PFSK-1 (cell line): ENCODE measurements around the gene TRAPPC10.

Experiments used
- POLR2AphosphoS5 ChIP-seq: IDR thresholded peaks from 2 replicates; pipeline ENCODE4 v1.6.1; 2012; ENCODE audit warnings: low read depth, mild to moderate bottlenecking, control low read depth, low read length, moderate library complexity
- REST ChIP-seq, 2 experiments: IDR thresholded peaks; 2 replicates each; pipeline versions ENCODE4 v1.6.1 to v1.8.0; 2011 to 2012; ENCODE audit warnings: low read depth in 2 of 2, low read length in 2 of 2, control low read depth in 1 of 2, inconsistent platforms in 1 of 2, mild to moderate bottlenecking in 1 of 2, moderate library complexity in 1 of 2; ENCODE audit not compliant: insufficient read depth in 1 of 2
- SIN3A ChIP-seq: IDR thresholded peaks from 2 replicates; pipeline ENCODE4 v1.6.1; 2012; ENCODE audit warnings: mild to moderate bottlenecking, low read length, moderate library complexity, borderline replicate concordance; ENCODE audit not compliant: insufficient read depth
- TAF1 ChIP-seq: IDR thresholded peaks from 2 replicates; pipeline ENCODE4 v1.6.1; 2012; ENCODE audit warnings: low read length, control low read depth, borderline replicate concordance; ENCODE audit not compliant: insufficient read depth

- TF ChIP-seq POLR2AphosphoS5 (no peak), SIN3A (no peak), TAF1 (no peak), REST (IDR thresholded peaks at IDR 0.05; ENCODE audit: insufficient read depth in 1 of 2, low read depth in 2 of 2, low read length in 2 of 2) (no peak)
Measured at GRCh38 chr21:44018813-44019567, 6.9 kb downstream of the TRAPPC10 start.
